ENCODE results near the gene ABCD4.

DNA sequence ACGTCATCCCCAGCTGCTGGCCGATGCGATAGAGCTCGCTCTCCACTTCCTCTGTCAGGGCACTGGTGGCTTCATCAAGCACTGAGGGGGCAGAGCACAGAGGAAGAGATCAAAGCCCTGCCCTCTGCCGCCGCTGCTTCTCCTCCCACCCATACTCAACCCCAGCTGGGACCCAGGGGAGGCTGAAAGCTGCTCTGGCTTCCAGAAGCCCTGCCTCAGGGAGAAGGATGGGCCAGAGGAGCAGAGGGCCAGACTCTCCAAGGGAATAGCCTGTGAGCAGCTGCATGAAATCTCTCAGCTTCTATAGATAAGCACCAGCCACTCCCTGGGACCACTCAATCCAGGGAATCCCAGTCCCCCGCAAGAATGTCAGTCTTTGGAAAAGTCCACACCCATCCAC is 16.0 kb downstream of the ABCD4 start:
- TF ChIP-seq, protein P1, sequence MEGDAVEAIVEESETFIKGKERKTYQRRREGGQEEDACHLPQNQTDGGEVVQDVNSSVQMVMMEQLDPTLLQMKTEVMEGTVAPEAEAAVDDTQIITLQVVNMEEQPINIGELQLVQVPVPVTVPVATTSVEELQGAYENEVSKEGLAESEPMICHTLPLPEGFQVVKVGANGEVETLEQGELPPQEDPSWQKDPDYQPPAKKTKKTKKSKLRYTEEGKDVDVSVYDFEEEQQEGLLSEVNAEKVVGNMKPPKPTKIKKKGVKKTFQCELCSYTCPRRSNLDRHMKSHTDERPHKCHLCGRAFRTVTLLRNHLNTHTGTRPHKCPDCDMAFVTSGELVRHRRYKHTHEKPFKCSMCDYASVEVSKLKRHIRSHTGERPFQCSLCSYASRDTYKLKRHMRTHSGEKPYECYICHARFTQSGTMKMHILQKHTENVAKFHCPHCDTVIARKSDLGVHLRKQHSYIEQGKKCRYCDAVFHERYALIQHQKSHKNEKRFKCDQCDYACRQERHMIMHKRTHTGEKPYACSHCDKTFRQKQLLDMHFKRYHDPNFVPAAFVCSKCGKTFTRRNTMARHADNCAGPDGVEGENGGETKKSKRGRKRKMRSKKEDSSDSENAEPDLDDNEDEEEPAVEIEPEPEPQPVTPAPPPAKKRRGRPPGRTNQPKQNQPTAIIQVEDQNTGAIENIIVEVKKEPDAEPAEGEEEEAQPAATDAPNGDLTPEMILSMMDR (IDR thresholded peaks at IDR 0.05; ENCODE audit: poor library complexity, severe bottlenecking), result no peak
- TF ChIP-seq EZH2 (IDR thresholded peaks at IDR 0.05; ENCODE audit: borderline replicate concordance, insufficient read depth, low read length, poor library complexity, severe bottlenecking) (no peak), EP300 (conservative IDR thresholded peaks at IDR 0.05; ENCODE audit: poor library complexity, severe bottlenecking) (no peak), RAD21 (conservative IDR thresholded peaks at IDR 0.05) (no peak), MXI1 (conservative IDR thresholded peaks at IDR 0.05; ENCODE audit: poor library complexity, severe bottlenecking) (no peak)
- TF ChIP-seq, protein P2, sequence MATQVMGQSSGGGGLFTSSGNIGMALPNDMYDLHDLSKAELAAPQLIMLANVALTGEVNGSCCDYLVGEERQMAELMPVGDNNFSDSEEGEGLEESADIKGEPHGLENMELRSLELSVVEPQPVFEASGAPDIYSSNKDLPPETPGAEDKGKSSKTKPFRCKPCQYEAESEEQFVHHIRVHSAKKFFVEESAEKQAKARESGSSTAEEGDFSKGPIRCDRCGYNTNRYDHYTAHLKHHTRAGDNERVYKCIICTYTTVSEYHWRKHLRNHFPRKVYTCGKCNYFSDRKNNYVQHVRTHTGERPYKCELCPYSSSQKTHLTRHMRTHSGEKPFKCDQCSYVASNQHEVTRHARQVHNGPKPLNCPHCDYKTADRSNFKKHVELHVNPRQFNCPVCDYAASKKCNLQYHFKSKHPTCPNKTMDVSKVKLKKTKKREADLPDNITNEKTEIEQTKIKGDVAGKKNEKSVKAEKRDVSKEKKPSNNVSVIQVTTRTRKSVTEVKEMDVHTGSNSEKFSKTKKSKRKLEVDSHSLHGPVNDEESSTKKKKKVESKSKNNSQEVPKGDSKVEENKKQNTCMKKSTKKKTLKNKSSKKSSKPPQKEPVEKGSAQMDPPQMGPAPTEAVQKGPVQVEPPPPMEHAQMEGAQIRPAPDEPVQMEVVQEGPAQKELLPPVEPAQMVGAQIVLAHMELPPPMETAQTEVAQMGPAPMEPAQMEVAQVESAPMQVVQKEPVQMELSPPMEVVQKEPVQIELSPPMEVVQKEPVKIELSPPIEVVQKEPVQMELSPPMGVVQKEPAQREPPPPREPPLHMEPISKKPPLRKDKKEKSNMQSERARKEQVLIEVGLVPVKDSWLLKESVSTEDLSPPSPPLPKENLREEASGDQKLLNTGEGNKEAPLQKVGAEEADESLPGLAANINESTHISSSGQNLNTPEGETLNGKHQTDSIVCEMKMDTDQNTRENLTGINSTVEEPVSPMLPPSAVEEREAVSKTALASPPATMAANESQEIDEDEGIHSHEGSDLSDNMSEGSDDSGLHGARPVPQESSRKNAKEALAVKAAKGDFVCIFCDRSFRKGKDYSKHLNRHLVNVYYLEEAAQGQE (IDR thresholded peaks at IDR 0.05; ENCODE audit: borderline replicate concordance), result no peak

All from neural cell (in vitro differentiated cells).